Measurements from ENCODE around the gene TSPAN13. TPM values are rescaled to one million over a fixed set of nuclear protein-coding genes. Genes with fewer than 3 reads are reported as not detected.

TSPAN13 gene
- total and polyA plus RNA-seq, 2 of the 8 experiments (the other 6 are each of a cell fraction or from before 2014, with no cell fraction given): 15.3 to 28.1 TPM

DNA sequence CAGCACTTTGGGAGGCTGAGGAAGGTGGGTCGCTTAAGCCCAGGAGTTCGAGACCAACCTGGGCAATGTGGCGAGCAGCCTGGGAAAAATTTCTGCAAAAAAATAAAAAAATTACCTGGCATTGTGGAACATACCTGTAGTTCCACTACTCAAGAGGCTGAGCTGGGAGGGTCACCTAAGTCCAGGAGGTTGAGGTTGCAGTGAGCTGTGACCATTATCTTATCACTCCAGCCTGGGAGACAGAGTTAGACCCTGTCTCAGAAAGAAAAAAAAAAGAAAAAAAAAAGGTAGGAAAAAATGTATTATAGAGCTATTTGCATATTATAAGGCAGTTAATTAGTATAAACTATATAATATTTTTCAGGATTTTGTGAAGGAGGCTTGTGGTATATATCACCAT, 11.0 kb upstream of the TSPAN13 start (continued):
- TF ChIP-seq, protein P1, sequence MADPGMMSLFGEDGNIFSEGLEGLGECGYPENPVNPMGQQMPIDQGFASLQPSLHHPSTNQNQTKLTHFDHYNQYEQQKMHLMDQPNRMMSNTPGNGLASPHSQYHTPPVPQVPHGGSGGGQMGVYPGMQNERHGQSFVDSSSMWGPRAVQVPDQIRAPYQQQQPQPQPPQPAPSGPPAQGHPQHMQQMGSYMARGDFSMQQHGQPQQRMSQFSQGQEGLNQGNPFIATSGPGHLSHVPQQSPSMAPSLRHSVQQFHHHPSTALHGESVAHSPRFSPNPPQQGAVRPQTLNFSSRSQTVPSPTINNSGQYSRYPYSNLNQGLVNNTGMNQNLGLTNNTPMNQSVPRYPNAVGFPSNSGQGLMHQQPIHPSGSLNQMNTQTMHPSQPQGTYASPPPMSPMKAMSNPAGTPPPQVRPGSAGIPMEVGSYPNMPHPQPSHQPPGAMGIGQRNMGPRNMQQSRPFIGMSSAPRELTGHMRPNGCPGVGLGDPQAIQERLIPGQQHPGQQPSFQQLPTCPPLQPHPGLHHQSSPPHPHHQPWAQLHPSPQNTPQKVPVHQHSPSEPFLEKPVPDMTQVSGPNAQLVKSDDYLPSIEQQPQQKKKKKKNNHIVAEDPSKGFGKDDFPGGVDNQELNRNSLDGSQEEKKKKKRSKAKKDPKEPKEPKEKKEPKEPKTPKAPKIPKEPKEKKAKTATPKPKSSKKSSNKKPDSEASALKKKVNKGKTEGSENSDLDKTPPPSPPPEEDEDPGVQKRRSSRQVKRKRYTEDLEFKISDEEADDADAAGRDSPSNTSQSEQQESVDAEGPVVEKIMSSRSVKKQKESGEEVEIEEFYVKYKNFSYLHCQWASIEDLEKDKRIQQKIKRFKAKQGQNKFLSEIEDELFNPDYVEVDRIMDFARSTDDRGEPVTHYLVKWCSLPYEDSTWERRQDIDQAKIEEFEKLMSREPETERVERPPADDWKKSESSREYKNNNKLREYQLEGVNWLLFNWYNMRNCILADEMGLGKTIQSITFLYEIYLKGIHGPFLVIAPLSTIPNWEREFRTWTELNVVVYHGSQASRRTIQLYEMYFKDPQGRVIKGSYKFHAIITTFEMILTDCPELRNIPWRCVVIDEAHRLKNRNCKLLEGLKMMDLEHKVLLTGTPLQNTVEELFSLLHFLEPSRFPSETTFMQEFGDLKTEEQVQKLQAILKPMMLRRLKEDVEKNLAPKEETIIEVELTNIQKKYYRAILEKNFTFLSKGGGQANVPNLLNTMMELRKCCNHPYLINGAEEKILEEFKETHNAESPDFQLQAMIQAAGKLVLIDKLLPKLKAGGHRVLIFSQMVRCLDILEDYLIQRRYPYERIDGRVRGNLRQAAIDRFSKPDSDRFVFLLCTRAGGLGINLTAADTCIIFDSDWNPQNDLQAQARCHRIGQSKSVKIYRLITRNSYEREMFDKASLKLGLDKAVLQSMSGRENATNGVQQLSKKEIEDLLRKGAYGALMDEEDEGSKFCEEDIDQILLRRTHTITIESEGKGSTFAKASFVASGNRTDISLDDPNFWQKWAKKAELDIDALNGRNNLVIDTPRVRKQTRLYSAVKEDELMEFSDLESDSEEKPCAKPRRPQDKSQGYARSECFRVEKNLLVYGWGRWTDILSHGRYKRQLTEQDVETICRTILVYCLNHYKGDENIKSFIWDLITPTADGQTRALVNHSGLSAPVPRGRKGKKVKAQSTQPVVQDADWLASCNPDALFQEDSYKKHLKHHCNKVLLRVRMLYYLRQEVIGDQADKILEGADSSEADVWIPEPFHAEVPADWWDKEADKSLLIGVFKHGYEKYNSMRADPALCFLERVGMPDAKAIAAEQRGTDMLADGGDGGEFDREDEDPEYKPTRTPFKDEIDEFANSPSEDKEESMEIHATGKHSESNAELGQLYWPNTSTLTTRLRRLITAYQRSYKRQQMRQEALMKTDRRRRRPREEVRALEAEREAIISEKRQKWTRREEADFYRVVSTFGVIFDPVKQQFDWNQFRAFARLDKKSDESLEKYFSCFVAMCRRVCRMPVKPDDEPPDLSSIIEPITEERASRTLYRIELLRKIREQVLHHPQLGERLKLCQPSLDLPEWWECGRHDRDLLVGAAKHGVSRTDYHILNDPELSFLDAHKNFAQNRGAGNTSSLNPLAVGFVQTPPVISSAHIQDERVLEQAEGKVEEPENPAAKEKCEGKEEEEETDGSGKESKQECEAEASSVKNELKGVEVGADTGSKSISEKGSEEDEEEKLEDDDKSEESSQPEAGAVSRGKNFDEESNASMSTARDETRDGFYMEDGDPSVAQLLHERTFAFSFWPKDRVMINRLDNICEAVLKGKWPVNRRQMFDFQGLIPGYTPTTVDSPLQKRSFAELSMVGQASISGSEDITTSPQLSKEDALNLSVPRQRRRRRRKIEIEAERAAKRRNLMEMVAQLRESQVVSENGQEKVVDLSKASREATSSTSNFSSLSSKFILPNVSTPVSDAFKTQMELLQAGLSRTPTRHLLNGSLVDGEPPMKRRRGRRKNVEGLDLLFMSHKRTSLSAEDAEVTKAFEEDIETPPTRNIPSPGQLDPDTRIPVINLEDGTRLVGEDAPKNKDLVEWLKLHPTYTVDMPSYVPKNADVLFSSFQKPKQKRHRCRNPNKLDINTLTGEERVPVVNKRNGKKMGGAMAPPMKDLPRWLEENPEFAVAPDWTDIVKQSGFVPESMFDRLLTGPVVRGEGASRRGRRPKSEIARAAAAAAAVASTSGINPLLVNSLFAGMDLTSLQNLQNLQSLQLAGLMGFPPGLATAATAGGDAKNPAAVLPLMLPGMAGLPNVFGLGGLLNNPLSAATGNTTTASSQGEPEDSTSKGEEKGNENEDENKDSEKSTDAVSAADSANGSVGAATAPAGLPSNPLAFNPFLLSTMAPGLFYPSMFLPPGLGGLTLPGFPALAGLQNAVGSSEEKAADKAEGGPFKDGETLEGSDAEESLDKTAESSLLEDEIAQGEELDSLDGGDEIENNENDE (IDR thresholded peaks at IDR 0.05; ENCODE audit: insufficient replicate concordance, low read length): no peak
- TF ChIP-seq PHF8 (conservative IDR thresholded peaks at IDR 0.05; ENCODE audit: low read depth, low read length) (no peak), SIX5 (IDR thresholded peaks at IDR 0.05; ENCODE audit: low read depth, low read length) (no peak), MAX (IDR thresholded peaks at IDR 0.05) (no peak), YY1 (IDR thresholded peaks at IDR 0.05; ENCODE audit: low read depth, low read length) (no peak), NRF1 (IDR thresholded peaks at IDR 0.05; ENCODE audit: low read depth, low read length) (no peak), SUZ12 (IDR thresholded peaks at IDR 0.05; ENCODE audit: low read length) (no peak), CEBPB (IDR thresholded peaks at IDR 0.05; ENCODE audit: low read depth, low read length) (no peak), CHD2 (IDR thresholded peaks at IDR 0.05; ENCODE audit: low read length) (no peak)
